B cell (primary cell): ENCODE data around the gene ABCA9. TPM values are rescaled to one million over a fixed set of nuclear protein-coding genes. Genes with fewer than 3 reads are reported as not detected.

Experiments
- ATAC-seq: fragments of 200-7000 bp; cut with Tn5 transposase; one replicate; pipeline ENCODE4 v1.10.0; 2021; ENCODE audit warnings: low read depth, mild to moderate bottlenecking, moderate number of reproducible peaks, moderate library complexity
- CTCF ChIA-PET: fragments of 350-600 bp; sonication (Branson Sonifier 250); formaldehyde crosslinking; loops from one replicate; lab custom pipeline; 2021; ENCODE audit warnings: antibody characterized with exemption, inconsistent platforms; lab: Charles Lee
- POLR2A ChIA-PET: fragments of 350-600 bp; sonication (Branson Sonifier 250); formaldehyde crosslinking; loops from one replicate; lab custom pipeline; 2021; ENCODE audit warnings: antibody characterized with exemption; lab: Charles Lee
- DNase-seq: peaks from one replicate; pipeline ENCODE4 v3.0.0; 2013
- H2AFZ ChIP-seq: 2 replicates; pipeline ENCODE4 v1.6.1; 2012; ENCODE audit warnings: mild to moderate bottlenecking, low read depth, low read length; ENCODE audit not compliant: insufficient read depth, poor library complexity, severe bottlenecking
- H3K27ac ChIP-seq, 2 donors: 1 replicate in 1 of 2; 2 replicates in 1 of 2; pipeline ENCODE4 v1.5.1; 2012 to 2013; ENCODE audit warnings: low read length in 2 of 2, mild to moderate bottlenecking in 2 of 2, moderate library complexity in 1 of 2
- H3K27me3 ChIP-seq, 4 experiments: fragments of 200-600 bp in 1 of 4; sonication (generic) in 1 of 4; replicated peaks in 1 of 4; 1 replicate in 2 of 4; 2 replicates in 2 of 4; pipeline versions ENCODE4 v1.6.1 to v1.7.0; 2013 to 2016; ENCODE audit warnings: low read length in 3 of 4, mild to moderate bottlenecking in 2 of 4, mixed read lengths in 1 of 4, moderate library complexity in 1 of 4; ENCODE audit not compliant: insufficient read depth in 4 of 4, control insufficient read depth in 3 of 4; ENCODE audit errors: control extremely low read depth in 1 of 4
- H3K36me3 ChIP-seq, 2 experiments: replicated peaks in 1 of 2; 1 replicate in 1 of 2; 2 replicates in 1 of 2; pipeline versions ENCODE4 v1.6.1 to v1.7.1; 2013; ENCODE audit warnings: low read length in 1 of 2; ENCODE audit not compliant: insufficient read depth in 2 of 2, control insufficient read depth in 1 of 2; ENCODE audit errors: control extremely low read depth in 1 of 2, extremely low read depth in 1 of 2
- H3K4me1 ChIP-seq, 2 donors: fragments of 200-600 bp in 1 of 2; sonication (generic) in 1 of 2; 1 replicate in 1 of 2; 2 replicates in 1 of 2; pipeline versions ENCODE4 v1.5.1 to v1.6.1; 2013 to 2017; ENCODE audit warnings: low read length in 2 of 2; ENCODE audit not compliant: control insufficient read depth in 2 of 2, insufficient read depth in 2 of 2
- H3K4me2 ChIP-seq: replicated peaks from 2 replicates; pipeline ENCODE3; 2012; ENCODE audit warnings: mild to moderate bottlenecking, low read depth, low read length; ENCODE audit not compliant: poor library complexity, severe bottlenecking
- H3K4me3 ChIP-seq, 5 experiments: fragments of 200-600 bp in 1 of 5; sonication (generic) in 1 of 5; 1 replicate in 3 of 5; 2 replicates in 2 of 5; pipeline versions ENCODE4 v1.5.1 to v1.7.0; 2011 to 2016; ENCODE audit warnings: low read length in 4 of 5, mild to moderate bottlenecking in 4 of 5, low read depth in 2 of 5, control low read depth in 1 of 5, moderate library complexity in 1 of 5; ENCODE audit not compliant: insufficient read depth in 1 of 5; ENCODE audit errors: control extremely low read depth in 1 of 5, extremely low read depth in 1 of 5
- H3K79me2 ChIP-seq: fragments of 200-600 bp; sonication (generic); one replicate; pipeline ENCODE4 v1.6.0; 2016; ENCODE audit warnings: low read length; ENCODE audit not compliant: control insufficient read depth, insufficient read depth
- H3K9ac ChIP-seq: fragments of 200-600 bp; sonication (generic); 2 replicates; pipeline ENCODE4 v1.6.1; 2017; ENCODE audit warnings: mild to moderate bottlenecking, low read length, moderate library complexity
- H3K9me3 ChIP-seq, 3 donors: one replicate each; pipeline versions ENCODE4 v1.6.1 to v1.7.1; 2013; ENCODE audit warnings: low read length in 2 of 3; ENCODE audit not compliant: control insufficient read depth in 2 of 3, insufficient read depth in 1 of 3; ENCODE audit errors: control extremely low read depth in 1 of 3
- H4K20me1 ChIP-seq: 2 replicates; pipeline ENCODE4 v1.6.0; 2012; ENCODE audit warnings: mild to moderate bottlenecking, low read length; ENCODE audit not compliant: insufficient read depth, control insufficient read depth, poor library complexity, severe bottlenecking
- H3K27ac Mint-ChIP-seq: one replicate; pipeline ENCODE4 v1.8.0; 2021; ENCODE audit warnings: mixed read lengths
- H3K27me3 Mint-ChIP-seq: one replicate; pipeline ENCODE4 v1.8.0; 2021; ENCODE audit warnings: mixed read lengths
- H3K4me1 Mint-ChIP-seq: one replicate; pipeline ENCODE4 v1.8.0; 2021; ENCODE audit warnings: mixed read lengths
- H3K4me3 Mint-ChIP-seq: one replicate; pipeline ENCODE4 v1.8.0; 2021; ENCODE audit warnings: mixed read lengths
- H3K9me3 Mint-ChIP-seq: one replicate; pipeline ENCODE4 v1.8.0; 2022; ENCODE audit warnings: mixed read lengths; ENCODE audit not compliant: insufficient read depth
- CTCF ChIP-seq: fragments of 200-600 bp; IDR thresholded peaks from one replicate; pipeline ENCODE4 v1.8.0; 2022; ENCODE audit warnings: antibody characterized with exemption, mild to moderate bottlenecking
- EZH2 ChIP-seq: IDR thresholded peaks from 2 replicates; pipeline ENCODE4 v1.6.1; 2012; ENCODE audit warnings: borderline replicate concordance, low read depth, mild to moderate bottlenecking, moderate library complexity, low read length; ENCODE audit not compliant: insufficient read depth, poor library complexity, severe bottlenecking
- WGBS: methylation state at CpG from one replicate; pipeline ENCODE4 v1.1.5; 2013; ENCODE audit warnings: missing lambda C conversion rate; ENCODE audit not compliant: insufficient coverage; 5-methylcytosine and 5-hydroxymethylcytosine counted together
- intact Hi-C: fragments of 100-400 bp; cut with micrococcal nuclease; formaldehyde crosslinking; loops from one replicate; pipeline ENCODE4 v1.10.0; 2022
- polyA plus RNA-seq: library from polyadenylated mRNA; depleted of rRNA; stranded (reverse); fragments of >200 nt; gene quantifications from 2 replicates; pipeline ENCODE4 v1.2.3, GENCODE V29; 2012
- total RNA-seq, 2 donors: library from RNA; stranded (reverse); fragments of 120-200 nt in 1 of 2; gene quantifications; 1 replicate in 1 of 2; 2 replicates in 1 of 2; pipeline versions ENCODE4 v1.2.3 to v1.2.4, GENCODE V29; 2013 to 2022

Gene ABCA9
- total and polyA plus RNA-seq, 2 donors (not counting 1 experiment from before 2014, with no cell fraction given), result 0.06 to 0.91 TPM

- H3K9me3 Mint-ChIP-seq, result no peaks in the 10 kb centered on the region
- no peak for DNase-seq
- H3K27me3 ChIP-seq, result no peaks in the 10 kb centered on the region
- H3K9me3 ChIP-seq, result no peaks in the 10 kb centered on the region
- 80% methylated on average over 2 of the region's 4 CpGs for WGBS
- ChIA-PET POLR2A (no interaction called here), CTCF (interaction anchor here (0.6 to 0.7 kb wide), 2 partner anchors 82 to 348 kb away, joined by 3 read pairs; no protein-coding TSS in a partner anchor)
- H3K4me3 Mint-ChIP-seq, result no peak overlapping the region
- no peaks in the 10 kb centered on the region for H3K36me3 ChIP-seq
- no peak overlapping the region for H3K27ac ChIP-seq
- no peaks in the 10 kb centered on the region for H3K4me1 ChIP-seq
- no peak overlapping the region for H2AFZ ChIP-seq
- no peak for ATAC-seq
- H3K9ac ChIP-seq, result no peak overlapping the region
- intact Hi-C loops, result no loop called here
- H3K79me2 ChIP-seq, result no peaks in the 10 kb centered on the region
- no peak overlapping the region for H3K4me3 ChIP-seq
- no peak for TF ChIP-seq CTCF
- no peak for TF ChIP-seq EZH2
- no peaks in the 10 kb centered on the region for H3K4me1 Mint-ChIP-seq
- no peak overlapping the region for H3K4me2 ChIP-seq
- H3K27ac Mint-ChIP-seq, result no peak overlapping the region
- H4K20me1 ChIP-seq, result no peaks in the 10 kb centered on the region
- H3K27me3 Mint-ChIP-seq, result no peaks in the 10 kb centered on the region
Observed at GRCh38 chr17:68987966-68988365, 72.8 kb downstream of the ABCA9 start.

- ATAC-seq (no peak), DNase-seq (no peak)
- H3K4me2 ChIP-seq, result no peak overlapping the region
- POLR2A ChIA-PET, result no interaction called here
- CTCF ChIA-PET, result no interaction called here
- no peak overlapping the region for H3K9ac ChIP-seq
- H3K27ac Mint-ChIP-seq, result no peak overlapping the region
- TF ChIP-seq CTCF (no peak), EZH2 (no peak)
- H3K9me3 ChIP-seq, result no peaks in the 10 kb centered on the region
- H3K9me3 Mint-ChIP-seq, result no peaks in the 10 kb centered on the region
- no peaks in the 10 kb centered on the region for H3K4me1 Mint-ChIP-seq
- H3K27me3 ChIP-seq, result no peaks in the 10 kb centered on the region
- no peaks in the 10 kb centered on the region for H3K36me3 ChIP-seq
- intact Hi-C loops, result no loop called here
- H3K79me2 ChIP-seq, result no peaks in the 10 kb centered on the region
- no peaks in the 10 kb centered on the region for H4K20me1 ChIP-seq
- no peaks in the 10 kb centered on the region for H3K4me1 ChIP-seq
- no peak overlapping the region for H3K4me3 Mint-ChIP-seq
- H2AFZ ChIP-seq, result no peak overlapping the region
- H3K4me3 ChIP-seq, result no peak overlapping the region
- no CpG with 5 or more reads among the region's 2 CpGs for WGBS
- no peak overlapping the region for H3K27ac ChIP-seq
- H3K27me3 Mint-ChIP-seq, result peaks cover 4% of the 10 kb centered on the region
Observed at GRCh38 chr17:68981288-68981687, 79.4 kb downstream of the ABCA9 start.
